HepG2 (cell line): ENCODE measurements around the gene KLHL40. TPM values are rescaled to one million over a fixed set of nuclear protein-coding genes. Genes with fewer than 3 reads are reported as not detected.

Source experiments
- ARNTL ChIP-seq: sonication (generic); formaldehyde crosslinking; IDR thresholded peaks from 2 replicates; pipeline ENCODE4 v1.4.0; 2020; ENCODE audit warnings: mild to moderate bottlenecking, missing genetic modification reagents
- BRD4 ChIP-seq: sonication (generic); formaldehyde crosslinking; IDR thresholded peaks from 2 replicates; pipeline ENCODE4 v1.4.0; 2020; ENCODE audit warnings: missing genetic modification reagents
- DPF2 ChIP-seq: sonication (generic); formaldehyde crosslinking; IDR thresholded peaks from 2 replicates; pipeline ENCODE4 v1.4.0; 2020; ENCODE audit warnings: mild to moderate bottlenecking, low read depth, missing genetic modification reagents, borderline replicate concordance
- GPN1 ChIP-seq: sonication (generic); formaldehyde crosslinking; IDR thresholded peaks from 2 replicates; pipeline ENCODE4 v1.5.1; 2020; ENCODE audit warnings: missing genetic modification reagents, borderline replicate concordance
- MTA3 ChIP-seq: sonication (generic); formaldehyde crosslinking; IDR thresholded peaks from 2 replicates; pipeline ENCODE4 v1.4.0; 2020; ENCODE audit warnings: missing genetic modification reagents
- NONO ChIP-seq, 2 experiments: fragments of 450-650 bp in 1 of 2; sonication (generic) in 1 of 2; formaldehyde crosslinking in 1 of 2; IDR thresholded peaks in 1 of 2; conservative IDR thresholded peaks in 1 of 2; 2 replicates each; pipeline versions ENCODE4 v1.6.1 to v1.8.0; 2017 to 2022; ENCODE audit warnings: mild to moderate bottlenecking in 1 of 2, missing genetic modification reagents in 1 of 2, moderate library complexity in 1 of 2
- POLR2AphosphoS5 ChIP-seq: IDR thresholded peaks from 2 replicates; pipeline ENCODE4 v1.6.1; 2012; ENCODE audit warnings: low read depth, low read length
- REXO4 ChIP-seq: sonication (generic); formaldehyde crosslinking; IDR thresholded peaks from 2 replicates; pipeline ENCODE4 v1.8.0; 2022; ENCODE audit warnings: missing genetic modification reagents, mild to moderate bottlenecking, borderline replicate concordance
- SMC3 ChIP-seq: IDR thresholded peaks from 2 replicates; pipeline ENCODE4 v1.6.1; 2011; ENCODE audit warnings: low read length, improper control_type of control experiment
- SRSF4 ChIP-seq: fragments of 200-400 bp; formaldehyde crosslinking; IDR thresholded peaks from one replicate; pipeline ENCODE4 v1.6.1; 2018; ENCODE audit warnings: mild to moderate bottlenecking, low read depth, low read length, moderate library complexity; ENCODE audit not compliant: poor library complexity, severe bottlenecking
- TEAD3 ChIP-seq: optimal IDR thresholded peaks from 2 replicates; pipeline ENCODE3; 2016; ENCODE audit warnings: borderline replicate concordance
- TOPORS ChIP-seq: sonication (generic); formaldehyde crosslinking; IDR thresholded peaks from 2 replicates; pipeline ENCODE4 v1.8.0; 2023; ENCODE audit warnings: mild to moderate bottlenecking, missing genetic modification reagents
- ZC3H13 ChIP-seq: sonication (generic); formaldehyde crosslinking; IDR thresholded peaks from 2 replicates; pipeline ENCODE4 v1.8.1; 2023; ENCODE audit warnings: mild to moderate bottlenecking, missing genetic modification reagents, moderate library complexity
- ZKSCAN5 ChIP-seq: sonication (generic); formaldehyde crosslinking; IDR thresholded peaks from 2 replicates; pipeline ENCODE4 v1.5.1; 2020; ENCODE audit warnings: mild to moderate bottlenecking, missing genetic modification reagents
- ZMYM2 ChIP-seq: sonication (generic); formaldehyde crosslinking; IDR thresholded peaks from 2 replicates; pipeline ENCODE4 v1.8.0; 2022; ENCODE audit warnings: mild to moderate bottlenecking, missing genetic modification reagents
- ZNF207 ChIP-seq: fragments of 450-650 bp; IDR thresholded peaks from 2 replicates; pipeline ENCODE4 v1.6.1; 2016; ENCODE audit warnings: antibody characterized with exemption, borderline replicate concordance
- ZNF225 ChIP-seq: sonication (generic); formaldehyde crosslinking; IDR thresholded peaks from 2 replicates; pipeline ENCODE4 v1.4.0; 2020; ENCODE audit warnings: mild to moderate bottlenecking, missing genetic modification reagents
- ZNF724P ChIP-seq: sonication (generic); formaldehyde crosslinking; IDR thresholded peaks from 2 replicates; pipeline ENCODE4 v1.8.0; 2022; ENCODE audit warnings: missing genetic modification reagents, borderline replicate concordance
- polyA plus RNA-seq, 8 experiments: library from polyadenylated mRNA; depleted of rRNA in 3 of 8; stranded (reverse) in 7 of 8; unstranded in 1 of 8; fragments of >200 nt; fragmentation: Illumina TruSeq in 4 of 8; extraction: Trizol in 4 of 8; gene quantifications; 2 replicates each; pipeline versions ENCODE4 v1.2.1 to v1.2.3, GENCODE V29; 2011 to 2016; ENCODE audit warnings: low read depth in 4 of 8, missing spikeins in 1 of 8, mixed read lengths in 1 of 8; ENCODE audit not compliant: insufficient read depth in 1 of 8
- total RNA-seq, 5 experiments: library from RNA; depleted of rRNA; stranded (reverse); fragments of >200 nt; fragmentation: Illumina TruSeq; extraction: Trizol; gene quantifications; 2 replicates each; pipeline ENCODE4 v1.2.3, GENCODE V29; 2016; ENCODE audit warnings: low read depth in 1 of 5
- TF ChIP-seq, protein P1 (sequence below): sonication (generic); formaldehyde crosslinking; IDR thresholded peaks from 2 replicates; pipeline ENCODE4 v1.4.0; 2020; ENCODE audit warnings: missing genetic modification reagents, borderline replicate concordance
- TF ChIP-seq, protein P2 (sequence below): sonication (generic); formaldehyde crosslinking; IDR thresholded peaks from 2 replicates; pipeline ENCODE4 v1.4.0; 2020; ENCODE audit warnings: missing genetic modification reagents, mild to moderate bottlenecking, borderline replicate concordance
- TF ChIP-seq, protein P3 (sequence below): sonication (generic); formaldehyde crosslinking; IDR thresholded peaks from 2 replicates; pipeline ENCODE4 v1.4.0; 2020; ENCODE audit warnings: missing genetic modification reagents
- TF ChIP-seq, protein P4 (sequence below): sonication (generic); formaldehyde crosslinking; IDR thresholded peaks from 2 replicates; pipeline ENCODE4 v1.5.0; 2020; ENCODE audit warnings: mild to moderate bottlenecking, missing genetic modification reagents, borderline replicate concordance

Gene KLHL40
- total and polyA plus RNA-seq, 2 of the 13 experiments (the other 11 are each of a cell fraction or from before 2014, with no cell fraction given) = not detected

DNA sequence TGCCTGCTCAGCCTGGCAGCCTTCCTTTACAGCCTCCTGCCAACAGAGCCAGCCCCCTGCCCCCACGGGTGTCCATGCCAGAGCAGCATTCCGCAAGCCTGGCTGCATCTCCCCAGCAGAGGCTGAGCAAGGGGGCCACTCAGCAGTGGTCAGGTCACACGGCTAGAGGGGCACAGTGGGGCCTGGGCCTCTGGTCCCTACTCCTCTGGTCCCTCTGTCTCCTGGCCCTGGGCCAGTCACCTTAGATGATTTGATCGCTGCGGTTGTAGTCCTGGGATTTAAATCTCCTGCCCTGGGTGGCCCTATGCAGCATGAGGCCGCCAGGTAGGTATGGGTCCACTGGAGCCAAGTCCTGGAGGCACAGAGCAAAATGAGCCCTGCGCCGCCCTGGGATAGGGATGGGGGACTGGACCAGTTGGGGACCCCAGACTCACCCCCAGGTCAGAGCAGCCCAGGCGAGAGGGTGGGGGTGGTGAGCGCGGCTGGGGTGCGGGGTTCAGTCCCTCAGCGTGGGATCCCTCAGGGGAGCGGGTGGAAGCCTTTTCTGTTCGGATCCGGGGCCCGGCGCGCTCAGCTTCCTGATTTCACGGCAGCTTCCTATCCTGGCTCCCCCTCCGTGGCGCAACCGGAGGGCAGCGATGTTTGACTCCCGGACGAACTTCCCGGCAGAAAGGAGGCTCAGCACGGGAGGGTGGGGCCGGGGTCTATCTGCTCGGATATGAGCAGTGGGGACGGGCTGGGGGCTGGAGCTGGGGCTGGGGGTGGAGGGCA, 31.6 kb upstream of the KLHL40 start, which contains the start of gene ZBTB47 (continued):
- TF ChIP-seq, protein P1, sequence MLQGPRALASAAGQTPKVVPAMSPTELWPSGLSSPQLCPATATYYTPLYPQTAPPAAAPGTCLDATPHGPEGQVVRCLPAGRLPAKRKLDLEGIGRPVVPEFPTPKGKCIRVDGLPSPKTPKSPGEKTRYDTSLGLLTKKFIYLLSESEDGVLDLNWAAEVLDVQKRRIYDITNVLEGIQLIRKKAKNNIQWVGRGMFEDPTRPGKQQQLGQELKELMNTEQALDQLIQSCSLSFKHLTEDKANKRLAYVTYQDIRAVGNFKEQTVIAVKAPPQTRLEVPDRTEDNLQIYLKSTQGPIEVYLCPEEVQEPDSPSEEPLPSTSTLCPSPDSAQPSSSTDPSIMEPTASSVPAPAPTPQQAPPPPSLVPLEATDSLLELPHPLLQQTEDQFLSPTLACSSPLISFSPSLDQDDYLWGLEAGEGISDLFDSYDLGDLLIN (CRISPR knock-in tag) = no peak
- TF ChIP-seq ZKSCAN5 = no peak
- no peak for TF ChIP-seq SMC3
- no peak for TF ChIP-seq TEAD3 (CRISPR knock-in tag)
- no peak for TF ChIP-seq ARNTL (CRISPR knock-in tag)
- TF ChIP-seq ZNF724P (CRISPR knock-in tag) = no peak
- TF ChIP-seq GPN1 (CRISPR knock-in tag) = no peak
- no peak for TF ChIP-seq BRD4
- TF ChIP-seq, protein P2, sequence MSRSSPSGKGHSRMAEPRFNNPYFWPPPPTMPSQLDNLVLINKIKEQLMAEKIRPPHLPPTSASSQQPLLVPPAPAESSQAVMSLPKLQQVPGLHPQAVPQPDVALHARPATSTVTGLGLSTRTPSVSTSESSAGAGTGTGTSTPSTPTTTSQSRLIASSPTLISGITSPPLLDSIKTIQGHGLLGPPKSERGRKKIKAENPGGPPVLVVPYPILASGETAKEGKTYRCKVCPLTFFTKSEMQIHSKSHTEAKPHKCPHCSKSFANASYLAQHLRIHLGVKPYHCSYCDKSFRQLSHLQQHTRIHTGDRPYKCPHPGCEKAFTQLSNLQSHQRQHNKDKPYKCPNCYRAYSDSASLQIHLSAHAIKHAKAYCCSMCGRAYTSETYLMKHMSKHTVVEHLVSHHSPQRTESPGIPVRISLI (CRISPR knock-in tag) = no peak
- TF ChIP-seq MTA3 = no peak
- no peak for TF ChIP-seq NONO (IDR thresholded peaks at IDR 0.05)
- peak; percentile 16; the same call in 1 of the 2 replicates for TF ChIP-seq NONO (CRISPR knock-in tag; conservative IDR thresholded peaks at IDR 0.05)
- TF ChIP-seq ZNF225 (CRISPR knock-in tag) = no peak
- no peak for TF ChIP-seq SRSF4
- TF ChIP-seq ZMYM2 (CRISPR knock-in tag) = no peak
- no peak for TF ChIP-seq POLR2AphosphoS5
- TF ChIP-seq ZC3H13 = 0 out of 2 replicates have a peak, but pooled peaks have one; percentile 33
- TF ChIP-seq TOPORS (CRISPR knock-in tag) = no peak
- no peak for TF ChIP-seq ZNF207
- TF ChIP-seq DPF2 = no peak
- TF ChIP-seq, protein P3, sequence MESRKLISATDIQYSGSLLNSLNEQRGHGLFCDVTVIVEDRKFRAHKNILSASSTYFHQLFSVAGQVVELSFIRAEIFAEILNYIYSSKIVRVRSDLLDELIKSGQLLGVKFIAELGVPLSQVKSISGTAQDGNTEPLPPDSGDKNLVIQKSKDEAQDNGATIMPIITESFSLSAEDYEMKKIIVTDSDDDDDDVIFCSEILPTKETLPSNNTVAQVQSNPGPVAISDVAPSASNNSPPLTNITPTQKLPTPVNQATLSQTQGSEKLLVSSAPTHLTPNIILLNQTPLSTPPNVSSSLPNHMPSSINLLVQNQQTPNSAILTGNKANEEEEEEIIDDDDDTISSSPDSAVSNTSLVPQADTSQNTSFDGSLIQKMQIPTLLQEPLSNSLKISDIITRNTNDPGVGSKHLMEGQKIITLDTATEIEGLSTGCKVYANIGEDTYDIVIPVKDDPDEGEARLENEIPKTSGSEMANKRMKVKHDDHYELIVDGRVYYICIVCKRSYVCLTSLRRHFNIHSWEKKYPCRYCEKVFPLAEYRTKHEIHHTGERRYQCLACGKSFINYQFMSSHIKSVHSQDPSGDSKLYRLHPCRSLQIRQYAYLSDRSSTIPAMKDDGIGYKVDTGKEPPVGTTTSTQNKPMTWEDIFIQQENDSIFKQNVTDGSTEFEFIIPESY (CRISPR knock-in tag) = no peak
- TF ChIP-seq, protein P4, sequence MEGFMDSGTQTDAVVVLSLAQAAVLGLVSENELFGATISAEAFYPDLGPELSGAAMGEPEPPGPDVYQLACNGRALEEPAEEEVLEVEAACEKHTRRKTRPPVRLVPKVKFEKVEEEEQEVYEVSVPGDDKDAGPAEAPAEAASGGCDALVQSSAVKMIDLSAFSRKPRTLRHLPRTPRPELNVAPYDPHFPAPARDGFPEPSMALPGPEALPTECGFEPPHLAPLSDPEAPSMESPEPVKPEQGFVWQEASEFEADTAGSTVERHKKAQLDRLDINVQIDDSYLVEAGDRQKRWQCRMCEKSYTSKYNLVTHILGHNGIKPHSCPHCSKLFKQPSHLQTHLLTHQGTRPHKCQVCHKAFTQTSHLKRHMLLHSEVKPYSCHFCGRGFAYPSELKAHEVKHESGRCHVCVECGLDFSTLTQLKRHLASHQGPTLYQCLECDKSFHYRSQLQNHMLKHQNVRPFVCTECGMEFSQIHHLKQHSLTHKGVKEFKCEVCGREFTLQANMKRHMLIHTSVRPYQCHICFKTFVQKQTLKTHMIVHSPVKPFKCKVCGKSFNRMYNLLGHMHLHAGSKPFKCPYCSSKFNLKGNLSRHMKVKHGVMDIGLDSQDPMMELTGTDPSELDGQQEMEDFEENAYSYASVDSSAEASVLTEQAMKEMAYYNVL (CRISPR knock-in tag) = 0 out of 2 replicates have a peak, but pooled peaks have one; percentile 27
- TF ChIP-seq REXO4 = no peak
